ENCODE results near the gene ACSS2. TPM values are rescaled to one million over a fixed set of nuclear protein-coding genes. Genes with fewer than 3 reads are reported as not detected.

Gene ACSS2
- total and polyA plus RNA-seq, 2 of the 8 experiments (the other 6 are each of a cell fraction or from before 2014, with no cell fraction given): 17.7 to 24.2 TPM

GRCh38 chr20:34887023-34887422, 10.6 kb downstream of the ACSS2 start:
- H3K79me1 ChIP-seq (ENCODE audit: low read depth, low read length): no peaks in the 10 kb centered on the region
- H2BK15ac ChIP-seq (ENCODE audit: low read length): no peak overlapping the region
- no peak overlapping the region for H4K91ac ChIP-seq (replicated peaks; ENCODE audit: insufficient read length, low read length)
- no peak overlapping the region for H2AFZ ChIP-seq (ENCODE audit: low read length)
- no peaks in the 10 kb centered on the region for H3K4me1 ChIP-seq (replicated peaks in 1 of 4; ENCODE audit: control insufficient read depth in 3 of 4, insufficient read depth in 4 of 4, low read length in 3 of 4)
- H3K9me3 ChIP-seq (ENCODE audit: insufficient read depth in 2 of 2, low read depth in 1 of 2, low read length in 1 of 2): no peaks in the 10 kb centered on the region
- WGBS, 2 experiments (ENCODE audit: extremely low coverage in 1 of 2, insufficient coverage in 1 of 2, insufficient read length in 1 of 2, insufficient replicate concordance in 2 of 2, low coverage in 1 of 2, low lambda C conversion rate in 2 of 2, missing lambda C conversion rate in 1 of 2): 70% methylated on average over 3 of the region's 3 CpGs; no CpG with 5 or more reads in 1 of the 2 experiments
- H3K56ac ChIP-seq (replicated peaks; ENCODE audit: insufficient read length, low read depth, low read length): no peak overlapping the region
- FAIRE-seq: no peak
- H2BK20ac ChIP-seq (ENCODE audit: low read length): no peak overlapping the region
- no peak overlapping the region for H3K4me2 ChIP-seq (ENCODE audit: insufficient read depth in 1 of 2, low read depth in 2 of 2, low read length in 2 of 2)
- H3K14ac ChIP-seq (ENCODE audit: insufficient read length): no peak overlapping the region
- H3K9ac ChIP-seq (replicated peaks in 1 of 4; ENCODE audit: extremely low read depth in 1 of 4, low read depth in 3 of 4, low read length in 3 of 4): no peak overlapping the region
- no peak overlapping the region for H3K4me3 ChIP-seq (ENCODE audit: extremely low read depth in 1 of 4, insufficient read depth in 2 of 4, low read depth in 3 of 4, low read length in 4 of 4)
- no peak overlapping the region for H4K8ac ChIP-seq (ENCODE audit: extremely low read depth, insufficient read depth, low read length)
- no peaks in the 10 kb centered on the region for H3K27me3 ChIP-seq (replicated peaks in 1 of 4; ENCODE audit: control insufficient read depth in 3 of 4, extremely low read depth in 1 of 4, insufficient read depth in 3 of 4, low read length in 3 of 4)
- no peak overlapping the region for H3K23ac ChIP-seq (ENCODE audit: insufficient read length)
- no peaks in the 10 kb centered on the region for H3K79me2 ChIP-seq (ENCODE audit: control insufficient read depth in 1 of 2, insufficient read depth in 2 of 2, low read length in 2 of 2)
- POLR2A ChIA-PET (ENCODE audit: partially characterized antibody): no interaction called here
- H3K18ac ChIP-seq (ENCODE audit: extremely low read depth, low read length): no peak overlapping the region
- no peak overlapping the region for H3K4ac ChIP-seq (replicated peaks; ENCODE audit: insufficient read length, low read depth, low read length)
- no peaks in the 10 kb centered on the region for H3K23me2 ChIP-seq (ENCODE audit: low read depth, low read length)
- H4K20me1 ChIP-seq (replicated peaks in 1 of 2; ENCODE audit: control insufficient read depth in 1 of 2, insufficient read depth in 2 of 2, low read length in 2 of 2): no peaks in the 10 kb centered on the region
- H2BK120ac ChIP-seq (replicated peaks; ENCODE audit: low read depth, low read length): no peak overlapping the region
- H2AK5ac ChIP-seq (ENCODE audit: low read depth, low read length): no peak overlapping the region
- no peak overlapping the region for H2BK5ac ChIP-seq (ENCODE audit: low read depth, low read length)
- CTCF ChIA-PET (ENCODE audit: partially characterized antibody): no interaction called here
- H3K36me3 ChIP-seq (ENCODE audit: control insufficient read depth in 2 of 4, insufficient read depth in 4 of 4, low read length in 3 of 4): no peaks in the 10 kb centered on the region; a peak in 3 of 8 replicates
- H4K5ac ChIP-seq (ENCODE audit: insufficient read length, low read depth, low read length): no peak overlapping the region
- no peak for DNase-seq (ENCODE audit: low read depth in 1 of 2, low spot score in 2 of 2)
- no peak overlapping the region for H3K27ac ChIP-seq (ENCODE audit: low read depth, low read length)
- H2BK12ac ChIP-seq (ENCODE audit: low read depth, low read length): no peak overlapping the region
- TF ChIP-seq ASH2L (IDR thresholded peaks at IDR 0.05; ENCODE audit: low read length): no peak
- TF ChIP-seq PHF8 (conservative IDR thresholded peaks at IDR 0.05; ENCODE audit: low read depth, low read length): no peak
- TF ChIP-seq HDAC2 (IDR thresholded peaks at IDR 0.05; ENCODE audit: borderline replicate concordance in 1 of 2, low read depth in 2 of 2, low read length in 2 of 2): no peak
- TF ChIP-seq JUN (IDR thresholded peaks at IDR 0.05; ENCODE audit: low read depth, low read length): no peak
- no peak for TF ChIP-seq RNF2 (IDR thresholded peaks at IDR 0.05; ENCODE audit: borderline replicate concordance, low read depth, low read length, missing control alignments, poor library complexity, severe bottlenecking)
